ENCODE results near the gene C1orf116. TPM values are rescaled to one million over a fixed set of nuclear protein-coding genes. Genes with fewer than 3 reads are reported as not detected.

Gene C1orf116
- total RNA-seq, 2 donors from 2014 or later, result 36.5 to 107 TPM

GRCh38 chr1:207063014-207063413 is 30.5 kb upstream of the C1orf116 start:
- no peaks in the 10 kb centered on the region for H3K4me1 ChIP-seq (replicated peaks)
- no peak for DNase-seq (ENCODE audit: low spot score)
- WGBS, result 93% methylated on average over 5 of the region's 5 CpGs
- no peak overlapping the region for H3K4me3 ChIP-seq
- H3K36me3 ChIP-seq, result no peaks in the 10 kb centered on the region
- H3K9me3 ChIP-seq, result no peaks in the 10 kb centered on the region
- no peak for TF ChIP-seq POLR2AphosphoS5 (IDR thresholded peaks at IDR 0.05)
- no peak for TF ChIP-seq POLR2A (IDR thresholded peaks at IDR 0.05)
- TF ChIP-seq CTCF (IDR thresholded peaks at IDR 0.05), result no peak
- H3K27ac ChIP-seq, result no peak overlapping the region
- intact Hi-C loops (cut with DNase I), result no loop called here
- no peaks in the 10 kb centered on the region for H3K27me3 ChIP-seq (replicated peaks; ENCODE audit: insufficient read depth)

- TF ChIP-seq CTCF (IDR thresholded peaks at IDR 0.05), result no peak
- TF ChIP-seq POLR2A (IDR thresholded peaks at IDR 0.05), result no peak
- TF ChIP-seq POLR2AphosphoS5 (IDR thresholded peaks at IDR 0.05), result no peak
- H3K36me3 ChIP-seq, result no peaks in the 10 kb centered on the region
- H3K9me3 ChIP-seq, result no peaks in the 10 kb centered on the region
- H3K4me1 ChIP-seq (replicated peaks), result no peaks in the 10 kb centered on the region
- H3K4me3 ChIP-seq, result no peak overlapping the region
- H3K27me3 ChIP-seq (replicated peaks; ENCODE audit: insufficient read depth), result no peaks in the 10 kb centered on the region
- intact Hi-C loops (cut with DNase I), result no loop called here
- WGBS, result 80% methylated on average over 1 of the region's 1 CpG
- H3K27ac ChIP-seq, result no peak overlapping the region
- DNase-seq (ENCODE audit: low spot score), result no peak
Measured at GRCh38 chr1:207062058-207062457, 29.5 kb upstream of the C1orf116 start.

GRCh38 chr1:207060596-207060995 is 28.0 kb upstream of the C1orf116 start:
- DNase-seq (ENCODE audit: low spot score), result no peak
- H3K4me1 ChIP-seq (replicated peaks), result no peaks in the 10 kb centered on the region
- intact Hi-C loops (cut with DNase I), result no loop called here
- no peak for TF ChIP-seq CTCF (IDR thresholded peaks at IDR 0.05)
- no peak for TF ChIP-seq POLR2AphosphoS5 (IDR thresholded peaks at IDR 0.05)
- no peaks in the 10 kb centered on the region for H3K9me3 ChIP-seq
- no peak overlapping the region for H3K4me3 ChIP-seq
- no peaks in the 10 kb centered on the region for H3K27me3 ChIP-seq (replicated peaks; ENCODE audit: insufficient read depth)
- H3K36me3 ChIP-seq, result no peaks in the 10 kb centered on the region
- WGBS, result 71% methylated on average over 3 of the region's 3 CpGs
- no peak overlapping the region for H3K27ac ChIP-seq

- TF ChIP-seq CTCF (IDR thresholded peaks at IDR 0.05), result no peak
- TF ChIP-seq POLR2AphosphoS5 (IDR thresholded peaks at IDR 0.05), result no peak
- no peak for TF ChIP-seq POLR2A (IDR thresholded peaks at IDR 0.05)
- Histone ChIP-seq H3K27ac (no peak overlapping the region), H3K36me3 (no peaks in the 10 kb centered on the region), H3K27me3 (replicated peaks; ENCODE audit: insufficient read depth) (no peaks in the 10 kb centered on the region), H3K4me3 (no peak overlapping the region), H3K4me1 (replicated peaks) (no peaks in the 10 kb centered on the region), H3K9me3 (no peaks in the 10 kb centered on the region)
- no peak for DNase-seq (ENCODE audit: low spot score)
- intact Hi-C loops (cut with DNase I), result no loop called here
- WGBS, result 65% methylated on average over 4 of the region's 4 CpGs
Measured at GRCh38 chr1:207059881-207060280, 27.3 kb upstream of the C1orf116 start.

- no peak for DNase-seq (ENCODE audit: low spot score)
- TF ChIP-seq POLR2AphosphoS5 (IDR thresholded peaks at IDR 0.05) (no peak), POLR2A (IDR thresholded peaks at IDR 0.05) (no peak), CTCF (IDR thresholded peaks at IDR 0.05) (no peak)
- 66% methylated on average over 6 of the region's 6 CpGs for WGBS
- Histone ChIP-seq H3K4me3 (no peak overlapping the region), H3K9me3 (no peaks in the 10 kb centered on the region), H3K36me3 (no peaks in the 10 kb centered on the region), H3K27ac (no peak overlapping the region), H3K4me1 (replicated peaks) (no peaks in the 10 kb centered on the region), H3K27me3 (replicated peaks; ENCODE audit: insufficient read depth) (no peaks in the 10 kb centered on the region)
- intact Hi-C loops (cut with DNase I), result no loop called here
Measured at GRCh38 chr1:207058878-207059867, 26.6 kb upstream of the C1orf116 start.

Data from prostate gland (tissue), 2 donors.